Right hindlimb (tissue), 1 donor: ENCODE results near the gene GRM5.
"Not testable (repeated sequence)": the region's sequence is repeated elsewhere in the genome, so short reads cannot be mapped to it uniquely, and the experiment has no call there.

Experiments used
- DNase-seq: peaks from one replicate; pipeline ENCODE4 v3.0.0-alpha.2; 2018

The GRM5 gene

DNA sequence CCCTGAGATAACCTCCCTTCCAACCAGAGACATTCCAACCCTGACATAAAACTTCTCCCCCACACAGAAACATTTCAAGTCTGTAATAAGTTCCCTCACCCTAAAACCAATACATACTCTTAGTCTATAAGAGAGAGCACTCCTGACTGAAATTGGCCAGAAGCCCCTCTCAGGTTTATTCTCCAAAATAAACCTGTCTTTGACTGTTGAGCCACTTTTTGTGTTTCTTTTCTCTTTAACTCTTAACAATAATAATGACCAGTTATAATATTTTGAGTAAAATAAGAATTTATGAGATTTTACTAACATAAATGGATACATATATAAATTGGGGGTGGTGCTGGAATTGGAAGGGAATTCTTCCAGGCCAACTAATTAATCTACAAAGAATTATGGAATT lies 93.6 kb downstream of the GRM5 start:
- DNase-seq = no peak

DNA sequence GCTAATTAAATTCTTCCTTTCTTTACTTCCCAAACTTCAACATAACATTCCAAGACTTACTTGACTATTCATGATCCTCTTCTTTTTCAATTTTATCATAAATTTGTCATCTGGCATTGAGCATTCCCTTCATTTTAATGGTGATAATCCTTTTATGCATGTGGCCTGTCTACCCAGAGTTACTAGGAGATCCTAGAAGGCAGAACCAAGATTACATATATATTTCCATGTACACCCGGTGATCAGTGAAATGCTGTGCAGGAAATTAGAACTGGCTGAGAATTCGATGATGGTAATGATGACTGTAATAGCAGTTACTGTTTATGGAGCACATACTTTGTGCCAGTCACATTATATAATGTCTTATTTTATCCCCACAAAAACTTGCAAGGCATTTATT lies 104.2 kb downstream of the GRM5 start:
- not testable (repeated sequence) for DNase-seq

- not testable (repeated sequence) for DNase-seq
These were observed 105.9 kb downstream of the GRM5 start for GRCh38 chr11:88959857-88960256.

DNA sequence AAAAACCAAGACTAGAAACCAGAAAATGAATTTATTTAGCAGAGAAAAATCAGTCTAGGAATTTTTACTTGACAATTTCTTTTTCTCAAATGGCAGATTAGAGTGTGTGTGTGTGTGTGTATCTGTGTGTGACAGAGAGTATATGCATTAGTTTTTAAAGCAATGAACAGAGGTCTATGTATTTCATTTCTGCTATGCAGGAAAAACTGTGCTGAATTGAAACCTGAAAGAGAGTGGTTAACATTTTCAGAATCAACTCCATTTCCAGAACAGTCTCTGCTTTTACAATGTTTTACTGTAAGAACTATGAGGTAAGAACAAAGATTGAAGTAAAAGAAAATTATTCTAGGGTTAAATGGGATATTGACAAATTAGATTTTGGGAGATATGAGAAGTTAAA lies 114.8 kb downstream of the GRM5 start:
- DNase-seq = no peak

GRCh38 chr11:88948908-88949307 lies 116.9 kb downstream of the GRM5 start:
- DNase-seq = not testable (repeated sequence)

GRCh38 chr11:88947843-88948572 lies 117.8 kb downstream of the GRM5 start:
- DNase-seq = not testable (repeated sequence)

DNA sequence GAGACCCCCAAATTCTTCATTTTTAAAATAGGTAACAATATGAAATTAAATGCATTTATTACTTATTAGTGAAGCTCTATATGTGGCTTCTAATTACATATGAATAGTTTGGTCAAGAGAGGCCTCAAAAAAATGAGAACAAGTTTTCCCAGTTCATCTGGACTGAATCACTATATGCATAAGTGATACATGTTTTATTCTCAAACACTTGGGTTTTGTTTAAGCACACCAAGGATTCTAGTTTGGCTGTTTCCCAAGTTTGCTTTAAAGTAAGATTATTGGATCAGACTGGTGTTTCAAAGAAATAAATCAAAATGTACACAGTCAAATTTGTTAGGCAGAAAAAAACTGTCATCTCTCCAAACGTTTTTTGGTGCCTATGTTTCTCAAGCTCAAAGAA lies 136.1 kb downstream of the GRM5 start:
- DNase-seq = not testable (repeated sequence)

DNA sequence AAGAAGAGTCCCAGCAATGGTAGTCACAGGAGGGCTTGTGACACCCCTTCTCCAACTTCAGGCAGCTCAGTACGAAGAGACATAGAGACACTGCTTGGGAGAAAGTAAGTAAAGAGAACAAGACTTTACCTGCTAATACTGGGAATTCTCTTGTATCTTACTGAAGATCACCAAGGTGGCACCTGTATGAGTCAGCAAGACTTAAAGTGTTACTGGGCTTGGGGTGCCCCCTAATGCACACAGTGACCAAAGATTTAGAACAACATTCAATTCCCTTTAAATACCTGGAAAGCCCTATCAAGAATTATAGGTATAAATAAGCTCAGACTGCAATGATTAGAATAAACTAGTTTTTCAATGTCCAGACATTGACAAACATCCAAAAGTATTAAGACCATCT lies 148.7 kb downstream of the GRM5 start:
- not testable (repeated sequence) for DNase-seq

GRCh38 chr11:88909500-88909899 lies 156.3 kb downstream of the GRM5 start:
- DNase-seq = no peak

DNA sequence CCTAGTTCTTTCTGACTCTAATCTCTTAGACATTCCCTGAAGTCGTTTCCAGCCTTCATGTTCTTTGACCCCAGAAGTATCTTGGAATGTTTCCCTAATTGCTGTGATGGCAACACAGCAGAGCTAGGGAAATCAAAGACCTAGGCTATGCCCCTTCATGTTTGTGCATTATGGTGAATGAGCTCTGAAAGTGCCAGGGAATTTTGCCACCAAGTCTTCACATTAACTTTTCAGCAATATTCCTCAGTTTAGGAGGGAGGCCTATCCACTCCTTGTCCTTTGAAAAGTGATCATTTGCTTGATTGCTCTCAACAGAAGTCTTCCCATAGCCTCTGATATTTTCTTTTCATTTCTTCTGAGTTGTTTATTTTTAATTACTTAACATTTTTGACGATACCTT lies 164.3 kb downstream of the GRM5 start:
- DNase-seq = not testable (repeated sequence)

GRCh38 chr11:88888855-88889254 lies 176.9 kb downstream of the GRM5 start:
- DNase-seq = not testable (repeated sequence)

GRCh38 chr11:88886796-88887195 lies 179.0 kb downstream of the GRM5 start:
- DNase-seq = no peak

- not testable (repeated sequence) for DNase-seq
These were observed 183.0 kb downstream of the GRM5 start for GRCh38 chr11:88882800-88883199.

- no peak for DNase-seq
These were observed 204.2 kb downstream of the GRM5 start for GRCh38 chr11:88861618-88862017.

DNA sequence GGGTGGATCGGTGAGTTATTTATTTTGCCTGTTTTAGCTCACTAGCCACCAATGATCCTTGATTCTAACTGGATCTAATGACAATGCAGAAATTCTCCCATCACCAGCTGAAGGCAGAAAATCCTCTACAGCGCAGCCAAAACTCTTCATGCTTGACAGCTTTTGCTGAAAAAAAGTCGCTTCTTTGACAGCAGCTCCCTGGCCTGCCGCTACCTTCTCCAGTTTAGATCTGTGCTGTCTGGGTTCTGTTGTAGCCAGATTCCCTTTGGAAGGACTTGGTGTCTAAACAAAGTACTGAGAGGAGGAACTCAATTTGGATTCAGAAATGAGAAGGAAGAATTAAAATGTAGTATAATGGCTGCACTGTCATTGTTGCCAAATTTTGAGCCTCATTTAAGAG lies 205.4 kb downstream of the GRM5 start:
- DNase-seq = not testable (repeated sequence)

DNA sequence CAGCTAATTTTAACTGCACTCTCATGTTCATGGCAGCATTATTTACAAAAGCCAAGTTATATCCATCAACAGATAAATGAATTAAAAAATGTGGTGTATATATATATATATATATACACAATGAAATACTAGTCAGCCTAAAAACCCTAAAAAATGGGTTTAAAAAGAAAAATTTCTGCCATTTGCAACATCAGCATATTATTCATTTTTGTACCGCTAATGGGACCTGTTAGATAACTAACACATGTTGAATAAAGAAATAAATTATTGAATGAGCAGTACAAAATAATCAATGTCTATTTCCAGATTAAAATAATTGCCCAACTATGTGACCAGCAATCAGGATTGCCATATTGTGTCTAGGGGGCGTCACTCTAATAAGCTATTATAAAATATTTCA lies 211.8 kb downstream of the GRM5 start:
- DNase-seq = not testable (repeated sequence)

DNA sequence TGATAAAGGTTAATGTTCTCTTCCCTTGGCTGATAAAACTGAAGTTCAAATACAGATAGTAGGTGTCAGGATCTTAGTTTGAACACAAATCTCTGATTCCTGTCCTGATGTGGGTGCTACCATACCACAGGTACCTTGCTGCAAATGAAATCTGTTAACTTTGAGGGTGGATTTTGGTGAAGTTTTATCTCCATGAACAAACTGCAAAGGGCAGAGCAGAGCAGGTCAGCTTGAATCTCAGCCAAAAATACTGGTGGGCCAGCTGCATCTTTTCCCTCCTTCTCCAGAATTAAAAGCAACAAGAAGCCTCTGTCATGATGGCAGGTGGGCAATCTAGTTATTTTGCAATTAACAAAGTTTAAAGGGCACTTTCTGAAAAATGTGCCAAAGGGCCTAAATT lies 214.2 kb downstream of the GRM5 start:
- not testable (repeated sequence) for DNase-seq

DNA sequence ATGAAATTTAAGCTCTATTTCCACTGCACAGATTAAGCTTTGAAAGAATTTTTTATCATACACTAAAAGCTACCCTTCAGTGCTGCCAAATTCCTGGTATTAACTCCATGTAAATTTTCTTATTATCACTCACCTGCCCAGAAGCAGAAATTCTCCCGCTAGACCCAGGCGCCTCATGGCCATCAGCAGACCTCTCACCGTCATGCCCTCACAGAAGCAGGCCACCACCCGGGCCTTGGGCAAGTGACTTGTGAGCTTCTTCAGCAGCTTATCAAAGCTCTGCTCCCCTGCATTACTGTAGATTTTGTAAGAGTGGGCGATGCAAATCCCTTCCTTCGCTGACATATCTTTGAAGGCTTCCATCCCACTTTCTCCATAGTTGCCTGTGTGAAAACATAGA lies 216.0 kb downstream of the GRM5 start:
- not testable (repeated sequence) for DNase-seq

GRCh38 chr11:88849368-88849767 lies 216.4 kb downstream of the GRM5 start:
- DNase-seq = no peak

DNA sequence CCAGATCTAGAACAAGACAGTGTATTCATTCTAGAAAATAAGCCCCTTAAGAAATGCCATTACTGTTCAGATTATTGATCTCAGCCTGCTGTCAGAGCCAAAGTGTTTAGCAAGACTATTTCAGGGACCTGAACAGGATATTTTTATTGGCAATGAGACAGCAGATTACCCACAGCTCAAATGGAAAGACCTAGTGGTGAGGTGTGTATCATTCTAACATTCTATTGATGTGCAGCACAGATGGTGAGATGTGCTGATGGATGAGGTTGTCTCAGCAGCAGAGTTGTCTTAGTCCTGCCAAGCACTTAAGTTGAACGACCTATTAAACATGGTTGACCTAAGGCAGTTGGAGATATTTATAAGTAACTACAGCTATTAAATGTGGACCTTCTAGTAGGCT lies 219.5 kb downstream of the GRM5 start:
- DNase-seq = not testable (repeated sequence)

- not testable (repeated sequence) for DNase-seq
These were observed 220.8 kb downstream of the GRM5 start for GRCh38 chr11:88844941-88845340.

DNA sequence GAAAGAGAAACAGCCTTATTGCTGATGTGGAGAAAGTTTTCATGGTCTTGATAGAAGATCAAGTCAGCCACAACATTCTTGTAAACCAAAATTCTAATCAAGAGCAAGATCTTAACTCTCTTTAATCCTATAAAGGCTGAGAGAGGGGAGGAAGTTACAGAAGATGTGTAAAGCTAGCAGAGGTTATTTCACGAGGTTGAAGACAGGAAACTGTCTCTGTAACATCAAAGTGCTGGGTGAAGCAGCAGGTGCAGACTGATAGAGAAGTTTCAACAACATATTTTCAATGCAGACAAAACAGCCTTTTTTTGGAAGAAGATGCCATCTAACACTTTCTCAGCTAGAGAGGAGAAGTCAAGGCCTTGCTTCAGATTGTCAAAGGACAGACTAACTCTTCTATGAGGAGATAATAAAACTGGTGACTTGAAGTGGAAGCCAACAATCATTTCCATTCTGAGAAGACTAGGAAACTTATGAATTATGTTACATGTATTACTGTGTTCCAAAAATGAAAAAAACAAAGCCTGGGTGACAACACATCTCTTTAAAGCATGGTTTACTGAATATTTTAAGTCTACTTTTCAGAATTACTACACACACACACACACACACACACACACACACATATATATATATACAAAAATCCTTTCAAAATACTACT lies 221.9 kb downstream of the GRM5 start:
- not testable (repeated sequence) for DNase-seq

GRCh38 chr11:88838139-88838538 lies 227.6 kb downstream of the GRM5 start:
- DNase-seq = not testable (repeated sequence)

GRCh38 chr11:88835709-88836108 lies 230.1 kb downstream of the GRM5 start:
- not testable (repeated sequence) for DNase-seq
